GM23338 (cell line): ENCODE data around the gene CRK. TPM values are rescaled to one million over a fixed set of nuclear protein-coding genes. Genes with fewer than 3 reads are reported as not detected.

ENCODE experiments used
- ATAC-seq: fragments of 200-7000 bp; cut with Tn5 transposase; 3 replicates; pipeline ENCODE4 v1.9.1; 2020
- DNase-seq: peaks from one replicate; pipeline ENCODE4 v3.0.0-alpha.2; 2015; ENCODE audit warnings: low spot score
- H2AFZ ChIP-seq: fragments of 200-600 bp; sonication (generic); 2 replicates; pipeline ENCODE4 v1.8.0; 2016; ENCODE audit warnings: antibody characterized with exemption, mild to moderate bottlenecking, moderate library complexity
- H3F3A ChIP-seq: fragments of 200-600 bp; sonication (generic); replicated peaks from 2 replicates; pipeline ENCODE4 v1.8.0; 2017; ENCODE audit warnings: antibody characterized with exemption, mixed run types, low read depth
- H3K27ac ChIP-seq: fragments of 200-600 bp; sonication (generic); 2 replicates; pipeline ENCODE4 v1.6.1; 2016; ENCODE audit warnings: low read depth
- H3K27me3 ChIP-seq: fragments of 200-600 bp; sonication (generic); 2 replicates; pipeline ENCODE4 v1.8.0; 2016; ENCODE audit warnings: mild to moderate bottlenecking, mixed run types, moderate library complexity; ENCODE audit not compliant: insufficient read depth
- H3K36me3 ChIP-seq: fragments of 200-600 bp; sonication (generic); 2 replicates; pipeline ENCODE4 v1.8.0; 2016; ENCODE audit warnings: mild to moderate bottlenecking; ENCODE audit not compliant: insufficient read depth
- H3K4me1 ChIP-seq: fragments of 200-600 bp; sonication (generic); 2 replicates; pipeline ENCODE4 v1.8.0; 2016; ENCODE audit warnings: mild to moderate bottlenecking, moderate library complexity; ENCODE audit not compliant: insufficient read depth
- H3K4me2 ChIP-seq: fragments of 200-600 bp; sonication (generic); 2 replicates; pipeline ENCODE4 v1.7.1; 2017; ENCODE audit warnings: mixed run types
- H3K4me3 ChIP-seq: fragments of 200-600 bp; sonication (generic); 2 replicates; pipeline ENCODE4 v1.6.1; 2016; ENCODE audit warnings: mixed run types
- H3K79me2 ChIP-seq: fragments of 200-600 bp; sonication (generic); replicated peaks from 2 replicates; pipeline ENCODE4 v1.8.0; 2017; ENCODE audit warnings: mild to moderate bottlenecking; ENCODE audit not compliant: insufficient read depth
- H3K9me2 ChIP-seq: fragments of 200-600 bp; sonication (generic); 2 replicates; pipeline ENCODE4 v1.8.0; 2017; ENCODE audit not compliant: insufficient read depth
- H4K20me1 ChIP-seq: fragments of 200-600 bp; sonication (generic); replicated peaks from 2 replicates; pipeline ENCODE4 v1.8.0; 2017; ENCODE audit warnings: mild to moderate bottlenecking; ENCODE audit not compliant: insufficient read depth
- H3K27ac Mint-ChIP-seq: 2 replicates; pipeline ENCODE4 v1.8.0; 2020; ENCODE audit warnings: inconsistent platforms, mild to moderate bottlenecking, moderate library complexity, mixed read lengths
- H3K27me3 Mint-ChIP-seq: 3 replicates; pipeline ENCODE4 v1.8.0; 2022; ENCODE audit warnings: low read depth, mild to moderate bottlenecking, moderate library complexity, mixed read lengths, inconsistent platforms; ENCODE audit not compliant: insufficient read depth, poor library complexity
- H3K36me3 Mint-ChIP-seq: 3 replicates; pipeline ENCODE4 v1.8.0; 2021; ENCODE audit warnings: low read depth, mild to moderate bottlenecking, inconsistent platforms, moderate library complexity, mixed read lengths
- H3K4me1 Mint-ChIP-seq: 3 replicates; pipeline ENCODE4 v1.8.0; 2020; ENCODE audit warnings: mild to moderate bottlenecking, inconsistent platforms, mixed read lengths
- H3K4me3 Mint-ChIP-seq: 3 replicates; pipeline ENCODE4 v1.8.0; 2021; ENCODE audit warnings: moderate library complexity, mild to moderate bottlenecking, inconsistent platforms, mixed read lengths
- H3K9me3 Mint-ChIP-seq: 3 replicates; pipeline ENCODE4 v1.8.0; 2020; ENCODE audit warnings: moderate library complexity, mild to moderate bottlenecking, inconsistent platforms, mixed read lengths
- EZH2 ChIP-seq: fragments of 200-600 bp; sonication (generic); IDR thresholded peaks from one replicate; pipeline ENCODE4 v1.8.0; 2017; ENCODE audit warnings: antibody characterized with exemption, mild to moderate bottlenecking, low read depth; ENCODE audit not compliant: unreplicated experiment
- JUNB ChIP-seq: IDR thresholded peaks from one replicate; pipeline ENCODE4 v1.6.1; 2016; ENCODE audit warnings: antibody characterized with exemption; ENCODE audit not compliant: unreplicated experiment
- NANOG ChIP-seq: IDR thresholded peaks from 2 replicates; pipeline ENCODE4 v1.6.1; 2016; ENCODE audit warnings: antibody characterized with exemption, borderline replicate concordance
- POLR2AphosphoS5 ChIP-seq: IDR thresholded peaks from 2 replicates; pipeline ENCODE4 v1.6.1; 2016; ENCODE audit warnings: antibody characterized with exemption, low read depth
- STAT1 ChIP-seq: IDR thresholded peaks from one replicate; pipeline ENCODE4 v1.6.1; 2016; ENCODE audit warnings: antibody characterized with exemption; ENCODE audit not compliant: unreplicated experiment
- ZNF114 ChIP-seq: fragments of 250-450 bp; sonication (Bioruptor Pico); IDR thresholded peaks from 2 replicates; pipeline ENCODE4 v1.5.0; 2020; ENCODE audit warnings: mild to moderate bottlenecking, moderate library complexity
- ZNF331 ChIP-seq: fragments of 250-450 bp; sonication (Bioruptor Pico); IDR thresholded peaks from 2 replicates; pipeline ENCODE4 v1.5.0; 2020; ENCODE audit warnings: low read depth, mild to moderate bottlenecking, moderate library complexity
- polyA plus RNA-seq: library from polyadenylated mRNA; unstranded; fragments of >200 nt; fragmentation: Nextera tagmentation; extraction: Ambion mirVana; gene quantifications from 2 replicates; pipeline ENCODE4 v1.2.1, GENCODE V29; 2016
- total RNA-seq: library from RNA; depleted of rRNA; stranded (reverse); fragments of >200 nt; shearing (Covaris generic); gene quantifications from 2 replicates; pipeline ENCODE4 v1.2.3, GENCODE V29; 2014
- TF ChIP-seq, protein P1 (sequence below): fragments of 250-450 bp; sonication (Bioruptor Pico); IDR thresholded peaks from 2 replicates; pipeline ENCODE4 v1.5.0; 2020; ENCODE audit warnings: mild to moderate bottlenecking, moderate library complexity
- TF ChIP-seq, protein P2 (sequence below): IDR thresholded peaks from one replicate; pipeline ENCODE4 v1.6.1; 2018; ENCODE audit warnings: antibody characterized with exemption; ENCODE audit not compliant: unreplicated experiment
- TF ChIP-seq, protein P3 (sequence below): IDR thresholded peaks from 2 replicates; pipeline ENCODE4 v1.6.1; 2016; ENCODE audit warnings: antibody characterized with exemption

CRK gene
- total and polyA plus RNA-seq, 2 experiments from 2014 or later = 32.6 to 59.8 TPM

DNA sequence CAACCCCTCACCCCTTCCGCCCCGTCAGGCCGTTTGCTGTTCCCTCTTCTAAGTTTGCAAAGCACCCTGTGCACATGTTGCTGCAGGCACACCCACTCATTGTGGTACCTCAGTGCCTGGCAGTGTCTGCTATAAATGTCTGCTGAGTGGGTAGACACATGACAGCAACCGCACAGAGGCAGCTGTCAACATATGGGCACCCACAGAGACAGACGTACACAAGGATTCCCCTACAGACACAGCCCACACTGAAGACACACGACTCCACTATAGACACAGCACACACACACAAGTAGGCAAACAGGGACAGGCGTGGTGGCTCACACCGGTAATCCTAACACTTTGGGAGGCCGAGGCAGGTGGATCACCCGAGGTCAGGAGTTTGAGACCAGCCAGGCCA is 17.8 kb upstream of the CRK start:
- no peaks in the 10 kb centered on the region for H3K9me3 Mint-ChIP-seq
- no peak for ATAC-seq
- H3K4me1 Mint-ChIP-seq = peaks cover 14% of the 10 kb centered on the region
- H3K9me2 ChIP-seq = no peaks in the 10 kb centered on the region
- peaks cover 14% of the 10 kb centered on the region for H3K27me3 Mint-ChIP-seq
- H3K4me3 ChIP-seq = no peak overlapping the region
- peaks cover 14% of the 10 kb centered on the region for H3K36me3 Mint-ChIP-seq
- no peak overlapping the region for H3K4me2 ChIP-seq
- no peak overlapping the region for H3K27ac ChIP-seq
- H3K27ac Mint-ChIP-seq = 0 out of 2 replicates have a peak overlapping the region, but pooled peaks have one; percentile 24
- H4K20me1 ChIP-seq = 0 out of 2 replicates have a peak, but pooled peaks cover 4% of the 10 kb centered on the region
- H3K27me3 ChIP-seq = no peaks in the 10 kb centered on the region
- H3K4me3 Mint-ChIP-seq = no peak overlapping the region
- H2AFZ ChIP-seq = no peak overlapping the region
- TF ChIP-seq JUNB (no peak), EZH2 (no peak), NANOG (no peak), POLR2AphosphoS5 (no peak), ZNF331 (CRISPR knock-in tag) (no peak), ZNF114 (CRISPR knock-in tag) (no peak), STAT1 (no peak)
- TF ChIP-seq, protein P1, sequence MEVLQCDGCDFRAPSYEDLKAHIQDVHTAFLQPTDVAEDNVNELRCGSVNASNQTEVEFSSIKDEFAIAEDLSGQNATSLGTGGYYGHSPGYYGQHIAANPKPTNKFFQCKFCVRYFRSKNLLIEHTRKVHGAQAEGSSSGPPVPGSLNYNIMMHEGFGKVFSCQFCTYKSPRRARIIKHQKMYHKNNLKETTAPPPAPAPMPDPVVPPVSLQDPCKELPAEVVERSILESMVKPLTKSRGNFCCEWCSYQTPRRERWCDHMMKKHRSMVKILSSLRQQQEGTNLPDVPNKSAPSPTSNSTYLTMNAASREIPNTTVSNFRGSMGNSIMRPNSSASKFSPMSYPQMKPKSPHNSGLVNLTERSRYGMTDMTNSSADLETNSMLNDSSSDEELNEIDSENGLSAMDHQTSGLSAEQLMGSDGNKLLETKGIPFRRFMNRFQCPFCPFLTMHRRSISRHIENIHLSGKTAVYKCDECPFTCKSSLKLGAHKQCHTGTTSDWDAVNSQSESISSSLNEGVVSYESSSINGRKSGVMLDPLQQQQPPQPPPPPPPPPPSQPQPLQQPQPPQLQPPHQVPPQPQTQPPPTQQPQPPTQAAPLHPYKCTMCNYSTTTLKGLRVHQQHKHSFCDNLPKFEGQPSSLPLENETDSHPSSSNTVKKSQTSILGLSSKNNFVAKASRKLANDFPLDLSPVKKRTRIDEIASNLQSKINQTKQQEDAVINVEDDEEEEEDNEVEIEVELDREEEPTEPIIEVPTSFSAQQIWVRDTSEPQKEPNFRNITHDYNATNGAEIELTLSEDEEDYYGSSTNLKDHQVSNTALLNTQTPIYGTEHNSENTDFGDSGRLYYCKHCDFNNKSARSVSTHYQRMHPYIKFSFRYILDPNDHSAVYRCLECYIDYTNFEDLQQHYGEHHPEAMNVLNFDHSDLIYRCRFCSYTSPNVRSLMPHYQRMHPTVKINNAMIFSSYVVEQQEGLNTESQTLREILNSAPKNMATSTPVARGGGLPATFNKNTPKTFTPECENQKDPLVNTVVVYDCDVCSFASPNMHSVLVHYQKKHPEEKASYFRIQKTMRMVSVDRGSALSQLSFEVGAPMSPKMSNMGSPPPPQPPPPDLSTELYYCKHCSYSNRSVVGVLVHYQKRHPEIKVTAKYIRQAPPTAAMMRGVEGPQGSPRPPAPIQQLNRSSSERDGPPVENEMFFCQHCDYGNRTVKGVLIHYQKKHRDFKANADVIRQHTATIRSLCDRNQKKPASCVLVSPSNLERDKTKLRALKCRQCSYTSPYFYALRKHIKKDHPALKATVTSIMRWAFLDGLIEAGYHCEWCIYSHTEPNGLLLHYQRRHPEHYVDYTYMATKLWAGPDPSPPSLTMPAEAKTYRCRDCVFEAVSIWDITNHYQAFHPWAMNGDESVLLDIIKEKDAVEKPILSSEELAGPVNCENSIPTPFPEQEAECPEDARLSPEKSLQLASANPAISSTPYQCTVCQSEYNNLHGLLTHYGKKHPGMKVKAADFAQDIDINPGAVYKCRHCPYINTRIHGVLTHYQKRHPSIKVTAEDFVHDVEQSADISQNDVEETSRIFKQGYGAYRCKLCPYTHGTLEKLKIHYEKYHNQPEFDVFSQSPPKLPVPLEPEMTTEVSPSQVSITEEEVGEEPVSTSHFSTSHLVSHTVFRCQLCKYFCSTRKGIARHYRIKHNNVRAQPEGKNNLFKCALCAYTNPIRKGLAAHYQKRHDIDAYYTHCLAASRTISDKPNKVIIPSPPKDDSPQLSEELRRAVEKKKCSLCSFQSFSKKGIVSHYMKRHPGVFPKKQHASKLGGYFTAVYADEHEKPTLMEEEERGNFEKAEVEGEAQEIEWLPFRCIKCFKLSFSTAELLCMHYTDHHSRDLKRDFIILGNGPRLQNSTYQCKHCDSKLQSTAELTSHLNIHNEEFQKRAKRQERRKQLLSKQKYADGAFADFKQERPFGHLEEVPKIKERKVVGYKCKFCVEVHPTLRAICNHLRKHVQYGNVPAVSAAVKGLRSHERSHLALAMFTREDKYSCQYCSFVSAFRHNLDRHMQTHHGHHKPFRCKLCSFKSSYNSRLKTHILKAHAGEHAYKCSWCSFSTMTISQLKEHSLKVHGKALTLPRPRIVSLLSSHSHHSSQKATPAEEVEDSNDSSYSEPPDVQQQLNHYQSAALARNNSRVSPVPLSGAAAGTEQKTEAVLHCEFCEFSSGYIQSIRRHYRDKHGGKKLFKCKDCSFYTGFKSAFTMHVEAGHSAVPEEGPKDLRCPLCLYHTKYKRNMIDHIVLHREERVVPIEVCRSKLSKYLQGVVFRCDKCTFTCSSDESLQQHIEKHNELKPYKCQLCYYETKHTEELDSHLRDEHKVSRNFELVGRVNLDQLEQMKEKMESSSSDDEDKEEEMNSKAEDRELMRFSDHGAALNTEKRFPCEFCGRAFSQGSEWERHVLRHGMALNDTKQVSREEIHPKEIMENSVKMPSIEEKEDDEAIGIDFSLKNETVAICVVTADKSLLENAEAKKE (CRISPR knock-in tag) = no peak
- TF ChIP-seq, protein P2, sequence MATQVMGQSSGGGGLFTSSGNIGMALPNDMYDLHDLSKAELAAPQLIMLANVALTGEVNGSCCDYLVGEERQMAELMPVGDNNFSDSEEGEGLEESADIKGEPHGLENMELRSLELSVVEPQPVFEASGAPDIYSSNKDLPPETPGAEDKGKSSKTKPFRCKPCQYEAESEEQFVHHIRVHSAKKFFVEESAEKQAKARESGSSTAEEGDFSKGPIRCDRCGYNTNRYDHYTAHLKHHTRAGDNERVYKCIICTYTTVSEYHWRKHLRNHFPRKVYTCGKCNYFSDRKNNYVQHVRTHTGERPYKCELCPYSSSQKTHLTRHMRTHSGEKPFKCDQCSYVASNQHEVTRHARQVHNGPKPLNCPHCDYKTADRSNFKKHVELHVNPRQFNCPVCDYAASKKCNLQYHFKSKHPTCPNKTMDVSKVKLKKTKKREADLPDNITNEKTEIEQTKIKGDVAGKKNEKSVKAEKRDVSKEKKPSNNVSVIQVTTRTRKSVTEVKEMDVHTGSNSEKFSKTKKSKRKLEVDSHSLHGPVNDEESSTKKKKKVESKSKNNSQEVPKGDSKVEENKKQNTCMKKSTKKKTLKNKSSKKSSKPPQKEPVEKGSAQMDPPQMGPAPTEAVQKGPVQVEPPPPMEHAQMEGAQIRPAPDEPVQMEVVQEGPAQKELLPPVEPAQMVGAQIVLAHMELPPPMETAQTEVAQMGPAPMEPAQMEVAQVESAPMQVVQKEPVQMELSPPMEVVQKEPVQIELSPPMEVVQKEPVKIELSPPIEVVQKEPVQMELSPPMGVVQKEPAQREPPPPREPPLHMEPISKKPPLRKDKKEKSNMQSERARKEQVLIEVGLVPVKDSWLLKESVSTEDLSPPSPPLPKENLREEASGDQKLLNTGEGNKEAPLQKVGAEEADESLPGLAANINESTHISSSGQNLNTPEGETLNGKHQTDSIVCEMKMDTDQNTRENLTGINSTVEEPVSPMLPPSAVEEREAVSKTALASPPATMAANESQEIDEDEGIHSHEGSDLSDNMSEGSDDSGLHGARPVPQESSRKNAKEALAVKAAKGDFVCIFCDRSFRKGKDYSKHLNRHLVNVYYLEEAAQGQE = no peak
- TF ChIP-seq, protein P3, sequence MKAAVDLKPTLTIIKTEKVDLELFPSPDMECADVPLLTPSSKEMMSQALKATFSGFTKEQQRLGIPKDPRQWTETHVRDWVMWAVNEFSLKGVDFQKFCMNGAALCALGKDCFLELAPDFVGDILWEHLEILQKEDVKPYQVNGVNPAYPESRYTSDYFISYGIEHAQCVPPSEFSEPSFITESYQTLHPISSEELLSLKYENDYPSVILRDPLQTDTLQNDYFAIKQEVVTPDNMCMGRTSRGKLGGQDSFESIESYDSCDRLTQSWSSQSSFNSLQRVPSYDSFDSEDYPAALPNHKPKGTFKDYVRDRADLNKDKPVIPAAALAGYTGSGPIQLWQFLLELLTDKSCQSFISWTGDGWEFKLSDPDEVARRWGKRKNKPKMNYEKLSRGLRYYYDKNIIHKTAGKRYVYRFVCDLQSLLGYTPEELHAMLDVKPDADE = no peak
- H3K4me1 ChIP-seq = peaks cover 8% of the 10 kb centered on the region
- no peak for DNase-seq
- no peaks in the 10 kb centered on the region for H3K36me3 ChIP-seq
- H3F3A ChIP-seq = peaks cover 7% of the 10 kb centered on the region
- H3K79me2 ChIP-seq = no peaks in the 10 kb centered on the region
